Measurements from ENCODE around the gene ABHD3. TPM values are rescaled to one million over a fixed set of nuclear protein-coding genes. Genes with fewer than 3 reads are reported as not detected.
A peak's percentile ranks its signal among the peaks of the same experiment; 100 is the strongest.
"Not testable (repeated sequence)": the region's sequence is repeated elsewhere in the genome, so short reads cannot be mapped to it uniquely, and the experiment has no call there.

ABHD3 gene
- total RNA-seq, 1 donor from 2014 or later: 13.7 TPM

DNA sequence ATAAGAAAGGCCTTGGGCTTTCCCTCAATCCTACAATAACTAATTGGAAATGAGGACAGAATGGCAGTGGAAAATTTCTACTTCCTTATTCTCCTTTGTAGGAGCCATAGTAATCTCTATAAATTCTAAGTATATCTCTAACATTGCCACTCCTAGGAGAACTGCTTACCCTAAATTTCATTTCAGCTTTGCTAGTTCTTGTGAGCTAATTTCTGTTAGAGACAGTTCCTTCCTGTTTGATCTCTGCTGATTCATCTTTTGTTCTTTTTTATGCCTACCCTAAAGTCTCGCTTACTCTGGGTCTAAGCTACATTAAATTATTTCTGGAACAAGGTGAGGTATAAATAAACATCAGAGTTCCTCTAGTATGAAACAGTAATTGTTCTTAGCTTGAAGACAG, 25.7 kb downstream of the ABHD3 start:
- H3K4me3 ChIP-seq (ENCODE audit: low read depth, low read length): no peak overlapping the region
- DNase-seq (ENCODE audit: low read depth): no peak
- H3K27me3 ChIP-seq (ENCODE audit: control insufficient read depth, insufficient read depth, low read length): no peaks in the 10 kb centered on the region
- H3K36me3 ChIP-seq (ENCODE audit: control insufficient read depth, insufficient read depth, low read length): no peaks in the 10 kb centered on the region
- TF ChIP-seq, protein P1, sequence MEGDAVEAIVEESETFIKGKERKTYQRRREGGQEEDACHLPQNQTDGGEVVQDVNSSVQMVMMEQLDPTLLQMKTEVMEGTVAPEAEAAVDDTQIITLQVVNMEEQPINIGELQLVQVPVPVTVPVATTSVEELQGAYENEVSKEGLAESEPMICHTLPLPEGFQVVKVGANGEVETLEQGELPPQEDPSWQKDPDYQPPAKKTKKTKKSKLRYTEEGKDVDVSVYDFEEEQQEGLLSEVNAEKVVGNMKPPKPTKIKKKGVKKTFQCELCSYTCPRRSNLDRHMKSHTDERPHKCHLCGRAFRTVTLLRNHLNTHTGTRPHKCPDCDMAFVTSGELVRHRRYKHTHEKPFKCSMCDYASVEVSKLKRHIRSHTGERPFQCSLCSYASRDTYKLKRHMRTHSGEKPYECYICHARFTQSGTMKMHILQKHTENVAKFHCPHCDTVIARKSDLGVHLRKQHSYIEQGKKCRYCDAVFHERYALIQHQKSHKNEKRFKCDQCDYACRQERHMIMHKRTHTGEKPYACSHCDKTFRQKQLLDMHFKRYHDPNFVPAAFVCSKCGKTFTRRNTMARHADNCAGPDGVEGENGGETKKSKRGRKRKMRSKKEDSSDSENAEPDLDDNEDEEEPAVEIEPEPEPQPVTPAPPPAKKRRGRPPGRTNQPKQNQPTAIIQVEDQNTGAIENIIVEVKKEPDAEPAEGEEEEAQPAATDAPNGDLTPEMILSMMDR (IDR thresholded peaks at IDR 0.05; ENCODE audit: insufficient read depth, low read length, poor library complexity, severe bottlenecking): no peak

DNA sequence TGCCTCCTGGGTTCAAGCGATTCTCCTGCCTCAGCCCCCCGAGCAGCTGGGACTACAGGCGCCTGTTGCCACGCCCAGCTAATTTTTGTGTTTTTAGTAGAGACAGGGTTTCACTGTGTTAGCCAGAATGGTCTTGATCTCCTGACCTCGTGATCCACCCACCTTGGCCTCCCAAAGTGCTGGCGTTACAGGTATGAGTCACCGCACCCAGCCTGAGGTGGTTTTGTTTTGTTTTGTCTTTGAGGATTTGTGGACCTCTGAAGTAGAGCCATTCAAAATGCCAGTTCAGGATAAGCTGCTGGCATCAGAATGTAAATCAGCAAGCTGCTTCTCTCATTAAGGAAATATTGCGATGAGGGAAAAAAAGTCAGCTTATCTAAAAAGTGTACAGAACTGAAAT, 29.2 kb downstream of the ABHD3 start:
- H3K36me3 ChIP-seq (ENCODE audit: control insufficient read depth, insufficient read depth, low read length); H3K27me3 ChIP-seq (ENCODE audit: control insufficient read depth, insufficient read depth, low read length); H3K4me3 ChIP-seq (ENCODE audit: low read depth, low read length): not testable (repeated sequence)
- peak; percentile 37 for DNase-seq (ENCODE audit: low read depth)

DNA sequence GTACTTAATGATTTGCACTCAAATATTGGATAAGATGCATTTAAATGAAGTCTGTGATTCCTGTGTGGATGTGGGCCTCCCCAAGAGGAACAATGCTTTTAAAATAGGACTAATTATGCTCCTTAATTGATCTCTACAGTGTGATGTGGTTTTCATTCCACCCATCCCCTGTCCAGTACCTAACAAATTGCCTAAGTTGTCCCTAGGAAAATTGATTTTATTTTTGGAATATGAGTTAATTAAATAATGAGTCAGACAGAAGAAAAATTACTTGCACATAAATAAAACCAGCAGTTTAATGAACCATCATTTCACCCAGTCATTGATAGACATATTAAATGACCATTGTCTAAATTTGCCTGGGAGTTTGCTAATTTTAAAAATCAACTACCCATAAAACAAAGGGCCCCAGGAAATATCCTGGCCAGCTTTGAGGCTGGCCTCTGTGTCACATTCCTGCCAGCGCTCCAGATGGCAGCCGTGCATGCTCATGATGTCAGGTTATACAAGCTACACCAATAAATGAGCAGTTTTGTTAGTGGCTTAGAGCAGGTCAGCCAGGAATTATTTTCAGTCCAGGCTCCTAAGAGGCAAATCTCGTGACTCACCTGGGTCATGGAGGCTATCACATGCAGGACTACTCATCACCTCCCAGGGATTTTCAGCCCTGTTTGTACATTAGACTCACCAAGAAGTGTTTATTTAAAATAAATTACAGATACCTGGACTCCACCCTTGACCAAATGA, 31.9 kb downstream of the ABHD3 start:
- no peaks in the 10 kb centered on the region for H3K36me3 ChIP-seq (ENCODE audit: control insufficient read depth, insufficient read depth, low read length)
- no peak overlapping the region for H3K4me3 ChIP-seq (ENCODE audit: low read depth, low read length)
- DNase-seq (ENCODE audit: low read depth): peak; percentile 82
- TF ChIP-seq, protein P1 (IDR thresholded peaks at IDR 0.05; ENCODE audit: insufficient read depth, low read length, poor library complexity, severe bottlenecking): no peak
- no peaks in the 10 kb centered on the region for H3K27me3 ChIP-seq (ENCODE audit: control insufficient read depth, insufficient read depth, low read length)

DNA sequence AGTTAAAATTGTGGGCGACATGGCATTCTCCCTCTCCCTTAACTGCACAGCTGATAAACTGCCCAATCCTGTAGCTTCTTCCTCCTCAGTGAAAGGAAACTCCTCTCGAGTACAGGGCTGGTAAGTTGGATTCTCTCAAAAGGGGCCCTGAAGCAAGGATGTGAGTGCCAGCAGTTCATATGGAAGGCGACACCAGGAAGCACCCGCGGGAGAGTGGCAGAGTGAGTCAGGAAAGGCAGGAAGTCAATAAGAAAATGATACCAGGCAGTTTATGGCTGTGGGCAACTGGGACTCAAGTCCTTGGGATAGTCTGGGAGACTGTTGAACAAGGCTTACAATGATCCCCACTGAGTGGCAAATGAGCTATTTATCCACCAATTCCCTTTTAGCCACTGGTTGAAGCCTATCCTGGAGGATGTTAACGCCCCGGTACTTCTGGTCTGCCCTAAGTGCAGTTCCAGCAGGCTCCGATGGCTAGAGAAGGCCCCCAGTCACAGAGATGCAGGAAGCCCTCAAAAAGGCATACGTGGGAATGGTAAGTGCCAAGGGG, 34.8 kb downstream of the ABHD3 start:
- TF ChIP-seq, protein P1 (IDR thresholded peaks at IDR 0.05; ENCODE audit: insufficient read depth, low read length, poor library complexity, severe bottlenecking): no peak
- Histone ChIP-seq H3K4me3 (ENCODE audit: low read depth, low read length) (no peak overlapping the region), H3K36me3 (ENCODE audit: control insufficient read depth, insufficient read depth, low read length) (no peaks in the 10 kb centered on the region), H3K27me3 (ENCODE audit: control insufficient read depth, insufficient read depth, low read length) (no peaks in the 10 kb centered on the region)
- no peak for DNase-seq (ENCODE audit: low read depth)

DNA sequence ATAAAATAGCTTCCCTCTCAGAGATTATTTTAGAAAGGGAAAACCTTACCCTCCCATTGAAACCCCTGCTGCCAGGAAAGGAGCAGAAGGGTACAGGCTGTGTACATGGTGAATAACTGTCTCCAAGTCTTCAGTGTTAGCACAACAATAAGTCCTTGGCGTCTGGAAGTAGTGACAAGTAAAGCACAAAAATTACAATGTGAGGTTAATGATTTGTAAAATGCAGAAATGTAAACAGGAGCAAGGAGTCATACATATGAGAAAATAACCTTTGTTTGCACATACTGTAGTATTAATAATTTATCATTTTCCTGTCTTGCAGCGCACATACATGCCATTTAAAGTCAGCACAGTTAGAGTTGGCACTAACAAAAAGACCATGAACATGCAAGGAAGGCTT, 40.5 kb downstream of the ABHD3 start:
- no peaks in the 10 kb centered on the region for H3K27me3 ChIP-seq (ENCODE audit: control insufficient read depth, insufficient read depth, low read length)
- DNase-seq (ENCODE audit: low read depth): no peak

DNA sequence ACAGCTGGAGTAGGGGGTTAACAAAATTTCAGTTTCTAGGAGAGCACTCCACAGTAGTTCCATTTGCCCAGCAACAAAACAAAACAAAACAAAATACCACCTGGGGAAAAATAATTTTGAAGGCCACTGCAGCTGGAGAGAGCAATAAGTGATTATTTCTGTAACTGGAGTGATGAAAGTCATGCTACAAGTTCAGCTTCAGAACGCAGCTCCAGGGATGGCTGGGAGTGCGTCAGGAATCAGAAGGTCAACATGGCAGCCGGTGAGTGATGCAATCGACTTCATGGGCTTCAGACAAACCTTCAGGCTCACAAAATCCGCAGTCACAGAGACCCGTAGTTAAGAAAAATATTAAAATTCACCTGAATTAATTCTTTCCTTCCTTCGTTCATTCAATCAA, 41.0 kb downstream of the ABHD3 start:
- Histone ChIP-seq H3K27me3 (ENCODE audit: control insufficient read depth, insufficient read depth, low read length) (no peaks in the 10 kb centered on the region), H3K36me3 (ENCODE audit: control insufficient read depth, insufficient read depth, low read length) (no peaks in the 10 kb centered on the region), H3K4me3 (ENCODE audit: low read depth, low read length) (no peak overlapping the region)
- TF ChIP-seq, protein P1 (IDR thresholded peaks at IDR 0.05; ENCODE audit: insufficient read depth, low read length, poor library complexity, severe bottlenecking): no peak
- no peak for DNase-seq (ENCODE audit: low read depth)

More for the DNA sequence above, 40.5 kb downstream of the ABHD3 start:
- TF ChIP-seq, protein P1 (IDR thresholded peaks at IDR 0.05; ENCODE audit: insufficient read depth, low read length, poor library complexity, severe bottlenecking): no peak
- H3K4me3 ChIP-seq (ENCODE audit: low read depth, low read length): no peak overlapping the region
- H3K36me3 ChIP-seq (ENCODE audit: control insufficient read depth, insufficient read depth, low read length): no peaks in the 10 kb centered on the region

Measured in kidney epithelial cell (primary cell).